Right atrium auricular region (tissue), 2 donors: ENCODE measurements around the gene WAS. TPM values are rescaled to one million over a fixed set of nuclear protein-coding genes. Genes with fewer than 3 reads are reported as not detected.

Source experiments
- DNase-seq: peaks from one replicate; pipeline ENCODE4 v3.0.0-alpha.2; 2019; ENCODE audit warnings: low spot score
- H3K27ac ChIP-seq, 2 donors: fragments of 200-600 bp; sonication (generic); 1 replicate in 1 of 2; 2 replicates in 1 of 2; pipeline ENCODE4 v1.5.1; 2016 to 2019
- H3K27me3 ChIP-seq, 2 donors: fragments of 200-600 bp; sonication (generic); one replicate each; pipeline versions ENCODE4 v1.5.1 to v1.6.0; 2017 to 2019
- H3K36me3 ChIP-seq: fragments of 200-600 bp; sonication (generic); one replicate; pipeline ENCODE4 v1.5.1; 2016
- H3K4me1 ChIP-seq, 2 donors: fragments of 200-600 bp; sonication (generic); one replicate each; pipeline versions ENCODE4 v1.5.1 to v1.6.0; 2017 to 2019
- H3K4me3 ChIP-seq, 2 donors: fragments of 200-600 bp; sonication (generic); 1 replicate in 1 of 2; 2 replicates in 1 of 2; pipeline ENCODE4 v1.5.1; 2017 to 2019; ENCODE audit warnings: mild to moderate bottlenecking in 1 of 2, moderate library complexity in 1 of 2
- H3K9me3 ChIP-seq, 2 donors: fragments of 200-600 bp; sonication (generic); one replicate each; pipeline ENCODE4 v1.5.1; 2019
- CTCF ChIP-seq, 2 donors: fragments of 200-600 bp; sonication (generic); IDR thresholded peaks; one replicate each; pipeline ENCODE4 v1.5.1; 2019; ENCODE audit warnings: antibody characterized with exemption in 2 of 2
- total RNA-seq, 2 donors: library from RNA; depleted of rRNA; stranded (reverse); fragments of >200 nt; gene quantifications; one replicate each; pipeline ENCODE4 v1.1.0, GENCODE V29; 2016

Gene WAS
- total RNA-seq, 2 donors from 2014 or later, result 3.0 to 4.5 TPM

DNA sequence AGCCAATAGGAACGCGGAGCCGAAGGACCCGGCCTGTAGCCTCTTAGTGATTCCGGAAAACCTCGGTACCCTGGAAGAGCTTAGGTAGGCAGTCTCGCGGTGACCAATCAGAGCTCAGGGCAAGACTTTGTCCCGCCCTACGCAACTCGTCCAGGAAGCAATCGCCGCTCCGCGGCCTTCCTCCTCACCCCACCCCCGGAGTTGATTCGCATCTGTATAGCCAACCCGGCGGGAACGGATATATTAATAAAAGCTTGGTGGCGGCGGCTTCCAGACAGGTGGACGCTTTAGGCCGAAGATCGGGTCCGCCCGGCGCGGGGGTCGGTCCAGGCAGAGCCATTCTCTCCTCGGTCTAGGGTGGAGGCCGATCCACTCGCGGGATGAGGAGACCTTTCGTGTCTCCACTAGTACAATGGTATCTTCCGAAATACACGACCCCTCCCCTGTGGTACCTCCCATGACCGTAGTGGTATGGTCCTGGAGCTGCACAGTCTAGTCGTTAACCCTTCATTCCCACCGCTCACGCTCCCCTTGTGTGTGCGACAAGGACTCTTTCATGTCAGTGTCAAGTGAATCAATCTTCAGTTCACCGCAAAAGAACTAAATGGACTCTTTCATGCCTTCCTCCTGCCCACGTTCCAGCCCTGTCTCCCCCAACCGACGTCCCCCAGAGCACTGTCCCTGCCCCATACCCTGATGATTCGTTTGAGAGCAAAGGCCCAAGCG, 53.8 kb downstream of the WAS start:
- H3K9me3 ChIP-seq, result no peaks in the 10 kb centered on the region
- H3K27ac ChIP-seq, result peak overlapping the region; percentile 82 to 88
- peaks cover 0 to 5% of the 10 kb centered on the region in 2 donors for H3K4me1 ChIP-seq
- peak overlapping the region; percentile 44 to 61 for H3K4me3 ChIP-seq
- H3K27me3 ChIP-seq, result no peaks in the 10 kb centered on the region
- no peak for TF ChIP-seq CTCF (IDR thresholded peaks at IDR 0.05)
- peak; percentile 92 for DNase-seq
- H3K36me3 ChIP-seq, result no peaks in the 10 kb centered on the region

- Histone ChIP-seq H3K36me3 (no peaks in the 10 kb centered on the region), H3K4me3 (peak overlapping the region; percentile 44 to 61), H3K27ac (peak overlapping the region; percentile 82 to 88), H3K27me3 (no peaks in the 10 kb centered on the region), H3K4me1 (peaks cover 0 to 5% of the 10 kb centered on the region in 2 donors), H3K9me3 (no peaks in the 10 kb centered on the region)
- TF ChIP-seq CTCF (IDR thresholded peaks at IDR 0.05), result no peak
- DNase-seq, result no peak
Measured at GRCh38 chrX:48737940-48738339, 54.3 kb downstream of the WAS start.

Other genes with a start within 250 kb of the WAS start
- gene SLC38A5, start 213.5 kb upstream of the WAS start, total RNA-seq, result 1 to 10 TPM; 2.2 to 4.9 TPM
- 10 to 100 TPM; 36.6 to 43.3 TPM for gene FTSJ1, start 207.6 kb upstream of the WAS start, total RNA-seq
- 10 to 100 TPM; 23.0 to 43.0 TPM for gene PORCN, start 174.8 kb upstream of the WAS start, total RNA-seq
- 10 to 100 TPM; 49.3 to 73.7 TPM for gene EBP, start 162.0 kb upstream of the WAS start, total RNA-seq
- gene TBC1D25, start 144.1 kb upstream of the WAS start, total RNA-seq, result 10 to 100 TPM; 11.0 to 17.5 TPM
- 10 to 100 TPM; 62.1 to 90.4 TPM for gene RBM3, start 109.3 kb upstream of the WAS start, total RNA-seq
- 100 to 1,000 TPM; 208 to 214 TPM for gene WDR13, start 86.3 kb upstream of the WAS start, total RNA-seq
- gene SUV39H1, start 12.9 kb downstream of the WAS start, total RNA-seq, result 1 to 10 TPM; 3.8 to 8.0 TPM
- not detected for gene GLOD5, start 77.9 kb downstream of the WAS start, total RNA-seq
- under 1 TPM in 1 of 2 donors, not detected in 1; 0.20 TPM for gene GATA1, start 102.8 kb downstream of the WAS start, total RNA-seq
- gene HDAC6, start 118.3 kb downstream of the WAS start, total RNA-seq, result 10 to 100 TPM; 27.1 to 30.4 TPM
- not detected for gene ERAS, start 142.7 kb downstream of the WAS start, total RNA-seq
- gene PCSK1N, start 151.8 kb downstream of the WAS start, total RNA-seq, result 10 to 100 TPM in 1 of 2 donors, 1 to 10 TPM in 1; 4.3 to 12.5 TPM
- gene TIMM17B, start 214.0 kb downstream of the WAS start, total RNA-seq, result 10 to 100 TPM; 49.2 to 56.5 TPM
- 10 to 100 TPM; 44.4 to 66.7 TPM for gene PQBP1, start 214.1 kb downstream of the WAS start, total RNA-seq
- 10 to 100 TPM; 16.8 to 18.8 TPM for gene SLC35A2, start 227.8 kb downstream of the WAS start, total RNA-seq
- gene PIM2, start 235.2 kb downstream of the WAS start, total RNA-seq, result 1 to 10 TPM; 5.4 to 9.1 TPM